Activated CD4-positive, alpha-beta T cell treated with anti-CD3 and anti-CD28 coated beads, Interleukin-2, Interleukin-4, amounts not matched to agents 100 ng/mL and 50 ng/mL, durations not matched to agents 16 hours and 8 hours (primary cell): ENCODE measurements around the gene TLCD3A.
"Not testable (repeated sequence)": the region's sequence is repeated elsewhere in the genome, so short reads cannot be mapped to it uniquely, and the experiment has no call there.

Experiments used
- DNase-seq: peaks from one replicate; pipeline ENCODE4 v3.0.0-alpha.2; 2020; ENCODE audit warnings: low spot score

Gene TLCD3A

DNA sequence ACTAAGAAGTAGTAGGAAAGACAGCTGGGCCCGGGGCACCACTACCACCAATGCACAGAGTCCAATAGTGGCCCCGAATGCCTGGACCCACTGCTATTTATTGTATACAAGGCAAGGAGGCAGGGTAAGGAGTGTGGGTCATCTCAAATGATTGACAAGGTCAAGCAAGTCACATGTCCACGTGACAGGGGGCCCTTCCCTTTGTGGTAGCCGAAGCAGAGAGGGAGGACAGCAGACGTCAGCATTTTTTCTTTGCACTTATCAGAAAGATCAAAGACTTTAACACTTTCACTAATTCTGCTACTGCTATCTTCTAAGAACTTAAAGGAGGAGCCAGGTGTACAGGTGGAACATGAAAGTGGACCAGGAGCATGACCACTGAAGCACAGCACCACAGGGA is 24.3 kb upstream of the TLCD3A start:
- no peak for DNase-seq

DNA sequence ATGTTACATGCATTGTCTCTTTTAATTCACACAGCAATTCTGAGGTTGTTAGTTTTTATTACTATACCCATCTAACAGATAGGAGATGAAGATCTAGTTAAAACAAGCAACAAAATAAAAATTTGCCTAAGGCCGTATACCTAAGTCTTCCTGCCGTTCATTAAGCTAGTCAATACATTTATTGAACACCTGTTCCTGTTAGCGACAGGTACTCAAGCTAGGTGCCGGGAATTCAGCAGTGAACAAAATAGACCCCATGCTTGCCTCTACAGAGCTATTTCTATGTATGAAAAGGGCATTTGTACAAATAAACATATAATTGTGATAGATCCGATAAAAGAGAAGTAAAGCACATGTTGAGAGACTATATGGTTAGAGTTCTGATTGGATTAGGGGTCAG is 14.3 kb upstream of the TLCD3A start:
- DNase-seq = no peak

DNA sequence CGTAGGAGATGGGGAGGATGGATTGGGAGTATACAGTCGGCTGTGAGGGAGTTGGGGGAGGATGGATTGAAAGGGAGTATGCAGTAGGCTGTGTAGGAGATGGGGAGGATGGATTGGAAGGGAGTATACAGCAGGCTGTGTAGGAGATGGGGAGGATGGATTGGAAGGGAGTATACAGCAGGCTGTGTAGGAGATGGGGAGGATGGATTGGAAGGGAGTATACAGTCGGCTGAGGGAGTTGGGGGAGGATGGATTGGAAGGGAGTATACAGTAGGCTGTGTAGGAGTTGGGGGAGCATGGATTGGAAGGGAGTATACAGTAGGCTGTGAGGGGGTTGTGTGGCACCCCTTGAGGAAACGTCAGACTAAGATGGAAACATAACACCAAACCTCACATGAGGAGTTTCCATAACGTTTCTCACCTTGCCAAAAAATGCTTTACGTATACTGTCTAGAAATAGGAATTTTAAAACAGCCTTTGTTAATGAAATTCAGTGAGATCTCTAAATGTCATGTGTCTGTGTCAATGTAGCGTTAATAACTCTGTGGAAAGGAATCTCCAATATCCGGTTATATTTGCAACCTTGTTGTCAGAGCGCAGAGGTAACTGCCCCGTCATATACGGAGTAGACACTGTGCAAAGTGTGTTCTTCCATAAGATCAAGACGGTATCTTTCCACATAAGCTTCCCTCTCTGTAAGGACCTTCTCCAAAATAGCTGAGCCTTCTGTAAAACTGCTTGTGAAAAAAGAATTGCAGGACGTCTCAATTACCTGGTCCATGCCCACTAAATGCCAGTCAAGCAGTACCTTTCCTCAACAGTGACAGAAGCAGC is 11.5 kb upstream of the TLCD3A start:
- no peak for DNase-seq

DNA sequence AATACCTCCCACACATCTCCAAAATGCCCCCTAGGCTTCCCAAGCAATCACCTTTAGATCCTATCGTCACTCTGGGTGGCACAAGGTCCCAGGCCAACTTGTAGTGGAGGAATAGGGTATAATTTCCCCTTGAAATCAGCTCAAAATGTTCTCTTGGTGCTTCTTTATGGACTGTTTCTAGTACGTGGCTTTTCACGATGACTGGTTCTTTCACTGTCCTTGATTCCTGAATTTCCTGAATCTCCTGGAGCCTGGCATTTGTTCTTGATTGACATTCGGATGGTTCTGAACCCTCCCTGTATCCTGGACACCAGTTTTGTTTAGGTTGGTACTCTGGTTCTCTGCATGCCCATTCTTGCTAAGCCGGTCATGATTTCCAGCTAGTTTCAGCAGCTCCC is 10.9 kb upstream of the TLCD3A start:
- DNase-seq = no peak

DNA sequence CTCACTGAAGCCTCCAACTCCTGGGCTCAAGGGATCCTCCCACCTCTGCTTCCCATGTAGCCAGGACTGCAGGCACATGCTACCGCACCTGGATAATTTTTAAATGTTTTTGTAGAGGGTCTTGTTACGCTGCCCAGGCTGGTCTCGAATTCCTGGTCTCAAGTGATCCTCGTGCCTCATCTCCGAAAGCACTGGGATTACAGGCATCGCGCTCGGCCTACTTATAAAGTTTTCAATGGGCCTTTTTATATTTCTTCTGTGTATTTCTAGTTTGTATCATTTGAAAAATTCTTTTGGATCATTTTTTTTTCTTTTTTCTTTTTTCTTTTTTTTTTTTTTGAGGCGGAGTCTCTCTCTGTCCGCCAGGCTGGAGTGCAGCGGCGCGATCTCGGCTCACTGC is 7.3 kb upstream of the TLCD3A start:
- DNase-seq = no peak

DNA sequence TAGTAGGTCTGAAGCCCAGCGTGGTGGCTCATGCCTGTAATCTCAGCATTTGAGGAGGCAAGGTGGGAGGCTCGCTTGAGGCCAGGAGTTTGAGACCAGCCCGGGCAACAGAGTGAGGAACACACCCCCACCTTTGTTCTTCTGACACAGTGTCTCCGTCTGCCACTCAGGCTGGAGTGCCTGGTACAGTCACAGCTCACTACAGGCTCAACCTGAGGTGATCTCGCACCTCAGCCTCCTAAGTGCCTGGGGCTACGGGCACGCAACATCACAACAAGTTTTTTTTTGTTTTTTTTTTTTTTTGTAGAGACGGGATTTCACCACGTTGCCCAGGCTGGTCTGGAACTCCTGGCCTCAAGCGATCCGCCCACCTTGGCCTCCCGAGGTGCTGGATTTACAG is 6.7 kb upstream of the TLCD3A start:
- no peak for DNase-seq

DNA sequence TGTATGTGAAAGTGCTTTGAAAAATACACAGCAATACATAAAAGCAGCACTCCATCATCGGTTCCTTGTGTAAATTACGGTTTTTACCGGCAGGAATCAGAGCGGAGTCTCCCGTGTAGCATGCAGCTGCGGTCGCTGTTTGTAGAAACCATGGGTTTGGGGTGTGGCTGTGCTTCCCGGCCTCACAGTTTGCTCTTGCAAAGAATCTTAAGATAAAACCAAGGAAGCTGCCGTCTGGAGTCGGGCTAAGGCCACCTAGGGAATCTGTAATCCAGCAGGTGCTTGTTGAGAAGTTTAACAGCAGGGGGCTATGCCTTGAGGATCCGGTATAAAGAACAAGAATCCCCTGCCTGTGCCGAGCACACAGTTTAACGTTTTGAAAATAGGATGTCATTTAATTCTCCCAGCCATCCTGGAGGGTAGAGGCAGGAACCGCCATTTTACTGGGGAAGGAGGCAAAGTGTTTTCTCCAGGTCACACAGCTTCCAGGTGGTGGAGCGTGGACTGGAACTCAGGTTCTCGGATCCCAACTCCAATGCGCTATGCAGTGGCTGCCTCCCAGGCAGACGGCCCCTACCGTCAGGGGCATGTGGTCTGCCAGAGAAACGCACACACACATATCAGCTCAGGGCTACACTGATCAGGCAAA is 6.0 kb upstream of the TLCD3A start:
- no peak for DNase-seq

DNA sequence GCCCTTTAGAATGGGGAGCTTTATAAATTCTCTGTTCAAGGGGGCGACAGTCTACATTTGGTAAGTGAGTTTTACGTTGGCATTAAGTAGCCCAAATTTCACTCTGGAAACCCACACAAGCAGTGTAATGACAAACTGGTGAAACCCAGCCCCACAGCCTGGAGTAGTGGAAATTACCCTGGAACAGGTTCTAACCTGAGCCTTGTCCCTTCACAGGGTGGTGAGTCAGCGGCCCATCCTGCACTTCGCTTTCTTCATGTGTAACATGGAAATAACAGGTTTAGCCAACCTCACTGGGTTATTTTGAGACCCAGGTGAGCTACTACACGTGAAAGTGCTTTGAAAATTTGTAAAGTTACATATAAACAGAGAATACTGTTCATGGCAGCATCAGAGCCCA is 3.5 kb upstream of the TLCD3A start:
- DNase-seq = no peak

DNA sequence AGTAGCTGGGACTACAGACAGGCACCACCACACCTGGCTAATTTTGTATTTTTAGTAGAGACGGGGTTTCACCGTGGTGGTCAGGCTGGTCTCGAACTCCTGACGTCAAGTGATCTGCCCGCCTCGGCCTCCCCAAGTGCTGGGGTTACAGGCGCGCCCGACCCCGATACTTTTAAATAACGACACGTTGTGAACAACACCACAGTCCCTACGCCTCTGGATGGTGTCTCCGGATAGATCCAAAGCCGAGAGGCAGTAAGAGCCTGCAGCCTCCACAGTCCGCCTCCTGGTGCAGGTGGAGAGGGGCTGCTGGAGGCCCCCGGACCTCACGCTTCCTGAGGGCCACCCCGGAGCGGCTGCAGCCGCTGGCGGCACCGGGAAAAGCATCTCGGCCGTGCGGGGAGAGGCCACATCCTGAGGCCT is 741 bp upstream of the TLCD3A start:
- no peak for DNase-seq

DNA sequence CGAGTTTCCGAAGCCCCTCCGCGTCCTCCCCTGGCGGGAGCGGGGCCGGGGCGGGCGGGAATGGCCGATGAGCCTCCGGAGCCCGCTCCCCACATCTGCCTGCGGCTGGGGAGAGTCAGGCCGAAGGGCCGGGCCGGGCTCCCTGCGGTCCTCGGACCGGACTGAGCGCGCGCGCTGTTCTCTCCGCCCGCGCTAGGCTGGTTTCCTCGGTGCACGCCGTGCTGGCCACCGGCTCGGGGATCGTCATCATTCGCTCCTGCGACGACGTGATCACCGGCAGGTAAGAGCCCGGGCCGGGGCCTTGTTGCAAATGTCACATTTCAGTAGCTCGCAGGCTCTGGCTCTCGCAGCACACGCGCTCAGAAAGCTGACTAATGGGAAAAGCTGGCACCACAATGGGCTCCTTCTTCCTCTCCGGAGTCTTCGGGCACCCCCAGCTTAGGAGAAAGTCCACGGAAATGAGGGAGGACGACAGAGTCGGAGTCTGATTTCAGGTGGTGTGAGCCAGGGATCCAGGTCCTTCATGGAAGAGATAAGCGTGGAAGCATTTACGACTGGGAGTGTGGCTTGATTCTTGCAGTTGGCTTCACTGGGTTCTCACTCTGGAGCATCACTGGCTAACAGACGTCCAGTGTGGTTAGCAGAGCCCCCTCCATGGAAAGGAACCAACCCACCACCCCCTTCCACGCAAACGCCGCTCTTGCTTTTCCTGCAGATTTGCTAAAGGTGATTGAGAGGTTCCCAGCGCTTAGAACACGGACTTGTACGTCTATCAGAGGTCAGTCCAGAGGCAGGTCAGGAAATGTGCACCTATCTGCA is 715 bp downstream of the TLCD3A start:
- DNase-seq = no peak

DNA sequence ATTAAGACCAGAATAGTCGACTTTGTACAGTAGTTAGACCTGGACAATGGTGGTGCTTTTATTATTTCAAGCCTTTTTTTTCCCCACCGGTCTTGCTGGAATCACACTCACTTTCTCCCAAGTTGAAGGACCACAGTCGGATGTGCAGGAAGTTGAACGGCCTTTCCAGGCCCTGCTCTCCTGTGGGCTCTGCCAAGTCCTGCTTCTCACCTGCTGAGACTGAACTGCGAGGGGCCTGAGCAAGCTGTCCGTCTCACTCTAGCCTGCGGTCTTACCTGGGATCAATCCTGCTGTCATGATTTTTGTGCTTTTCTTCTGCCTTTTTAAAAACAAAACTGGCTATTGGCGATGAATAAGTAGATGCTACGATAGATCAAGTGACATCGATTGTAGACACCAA is 1.3 kb downstream of the TLCD3A start:
- DNase-seq = no peak

DNA sequence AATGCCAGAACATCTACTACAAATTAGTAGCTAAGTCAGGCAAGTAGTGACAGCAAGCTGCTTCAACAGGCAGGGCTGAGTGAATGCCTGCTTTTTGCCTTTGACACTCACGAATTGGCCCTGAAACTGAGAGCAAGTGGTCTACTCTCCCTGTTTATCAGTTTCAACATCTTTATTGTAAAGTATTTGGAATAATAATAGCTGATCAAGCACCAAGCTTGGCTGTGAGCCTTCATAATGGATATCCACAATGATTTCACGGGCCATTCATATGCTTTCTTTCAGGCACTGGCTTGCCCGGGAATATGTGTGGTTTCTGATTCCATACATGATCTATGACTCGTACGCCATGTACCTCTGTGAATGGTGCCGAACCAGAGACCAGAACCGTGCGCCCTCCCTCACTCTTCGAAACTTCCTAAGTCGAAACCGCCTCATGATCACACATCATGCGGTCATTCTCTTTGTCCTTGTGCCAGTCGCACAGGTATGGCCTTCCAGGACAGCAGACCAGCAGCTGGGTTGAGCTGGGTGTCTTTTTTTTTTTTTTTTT is 5.2 kb downstream of the TLCD3A start:
- no peak for DNase-seq

DNA sequence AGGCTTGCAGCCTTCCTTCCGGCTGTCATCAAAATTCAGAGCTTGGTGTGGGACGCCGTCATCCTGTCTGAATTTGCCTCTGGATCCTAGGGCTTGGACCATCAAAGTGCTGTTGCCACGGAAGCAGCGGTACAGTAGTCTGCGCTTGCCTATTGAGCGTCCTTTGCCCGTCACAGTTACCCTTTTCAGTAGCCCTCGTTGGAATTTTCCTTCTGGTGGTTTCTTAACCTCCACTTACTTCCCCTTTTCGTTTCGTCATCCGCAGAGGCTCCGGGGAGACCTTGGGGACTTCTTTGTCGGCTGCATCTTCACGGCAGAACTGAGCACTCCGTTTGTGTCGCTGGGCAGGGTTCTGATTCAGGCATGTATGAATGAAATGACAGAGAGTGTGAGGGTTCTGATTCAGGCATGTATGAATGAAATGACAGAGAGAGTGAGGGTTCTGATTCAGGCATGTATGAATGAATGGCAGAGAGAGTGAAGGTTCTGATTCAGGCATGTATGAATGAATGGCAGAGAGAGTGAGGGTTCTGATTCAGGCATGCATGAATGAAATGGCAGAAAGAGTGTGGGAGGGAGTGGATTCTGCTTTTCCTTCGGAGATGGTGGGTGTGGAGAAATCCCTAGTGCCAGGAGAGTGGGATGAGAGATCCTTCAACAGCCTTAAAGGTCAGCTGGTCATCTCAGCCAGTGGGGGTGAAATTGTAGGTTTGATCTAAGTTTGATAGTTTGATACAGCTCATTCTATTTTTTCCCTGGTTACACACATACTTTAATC is 8.0 kb downstream of the TLCD3A start:
- DNase-seq = peak; percentile 41

DNA sequence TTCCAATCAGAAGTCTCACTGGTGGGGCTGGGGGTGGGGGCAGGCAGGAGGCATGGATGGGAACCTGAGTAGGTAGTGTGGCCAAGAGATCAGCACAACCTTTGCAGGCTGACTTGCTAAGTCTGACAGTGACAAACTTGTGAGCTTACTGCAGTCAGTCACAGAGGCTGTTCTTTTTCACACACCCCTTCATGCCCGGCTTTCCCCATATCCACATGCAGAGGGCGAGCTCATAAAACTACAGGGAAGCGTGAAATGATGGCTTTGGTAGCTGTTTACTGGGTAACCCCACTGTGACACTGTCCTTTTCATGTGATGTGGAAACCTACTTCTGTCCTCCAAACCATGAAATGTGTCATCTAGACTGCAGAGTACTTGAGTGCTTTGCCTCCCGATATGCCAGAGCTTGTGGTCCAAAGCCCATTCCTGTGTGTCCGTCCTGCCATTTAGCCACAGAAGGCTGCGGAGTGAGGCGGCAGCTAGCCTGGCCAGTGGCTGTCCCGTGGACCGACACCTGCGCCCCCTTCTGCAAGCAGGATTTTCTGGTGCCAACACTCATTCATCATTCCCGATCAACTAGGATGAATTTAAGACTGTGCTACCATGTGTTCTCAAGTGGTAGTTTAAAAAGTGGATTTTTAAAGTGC is 9.9 kb downstream of the TLCD3A start:
- DNase-seq = no peak

DNA sequence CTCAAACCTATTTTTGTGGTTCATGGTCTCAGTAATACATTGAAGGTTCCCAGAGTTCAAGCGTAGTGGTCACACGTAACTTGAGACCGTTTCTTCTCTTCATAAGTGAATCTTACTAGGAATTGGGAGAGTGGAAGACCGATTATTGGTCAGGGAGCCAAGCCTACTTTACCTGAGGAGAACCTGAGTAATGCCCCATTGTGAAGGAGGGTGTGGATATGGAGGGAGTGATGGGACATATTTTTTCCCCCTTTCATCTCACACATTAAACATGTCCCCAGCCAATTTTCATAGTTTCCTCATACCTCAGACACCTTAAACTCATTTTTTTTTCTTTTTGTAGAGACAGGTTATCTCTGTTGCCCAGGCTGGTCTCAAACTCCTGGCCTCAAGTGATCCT is 10.7 kb downstream of the TLCD3A start:
- DNase-seq = no peak

DNA sequence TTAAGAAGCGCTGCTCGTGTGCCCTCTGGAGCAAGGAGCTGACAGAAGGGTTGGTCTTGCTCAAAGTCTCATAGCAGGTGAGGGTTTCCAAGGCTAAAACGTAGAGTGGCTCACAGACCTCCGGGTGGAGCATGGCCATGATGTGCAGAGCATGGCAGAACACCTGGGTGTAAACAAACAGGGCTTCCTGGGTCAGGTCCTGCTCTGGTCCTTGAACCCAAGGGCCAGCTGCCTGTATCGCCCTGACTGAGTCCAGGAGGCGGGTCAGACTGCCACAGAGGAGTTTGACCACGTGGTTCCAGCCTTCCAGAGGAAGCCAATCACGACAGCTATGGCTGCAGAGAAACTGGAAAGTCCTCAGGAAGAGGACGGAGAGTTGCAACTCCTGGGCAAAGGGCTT is 12.5 kb downstream of the TLCD3A start:
- DNase-seq = no peak

DNA sequence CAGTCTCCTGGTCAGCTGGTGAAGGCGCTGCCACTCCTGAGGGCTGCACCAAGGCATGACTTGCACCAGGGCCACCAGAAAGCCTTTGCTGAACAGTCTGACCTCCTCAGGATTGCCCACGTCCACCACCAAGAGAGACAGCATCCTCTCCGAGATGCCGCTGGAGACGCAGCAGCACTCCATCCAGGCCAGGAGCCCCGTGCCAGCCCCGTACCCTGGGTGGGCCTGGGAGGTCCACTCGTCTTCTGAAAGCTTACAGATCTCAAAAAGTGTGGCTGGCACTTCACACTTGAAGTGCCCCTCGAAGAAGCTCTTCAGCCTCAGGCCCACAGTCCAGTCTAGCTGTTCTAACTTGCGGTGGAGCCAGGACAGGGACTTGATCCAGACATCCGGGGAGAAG is 13.0 kb downstream of the TLCD3A start:
- no peak for DNase-seq

DNA sequence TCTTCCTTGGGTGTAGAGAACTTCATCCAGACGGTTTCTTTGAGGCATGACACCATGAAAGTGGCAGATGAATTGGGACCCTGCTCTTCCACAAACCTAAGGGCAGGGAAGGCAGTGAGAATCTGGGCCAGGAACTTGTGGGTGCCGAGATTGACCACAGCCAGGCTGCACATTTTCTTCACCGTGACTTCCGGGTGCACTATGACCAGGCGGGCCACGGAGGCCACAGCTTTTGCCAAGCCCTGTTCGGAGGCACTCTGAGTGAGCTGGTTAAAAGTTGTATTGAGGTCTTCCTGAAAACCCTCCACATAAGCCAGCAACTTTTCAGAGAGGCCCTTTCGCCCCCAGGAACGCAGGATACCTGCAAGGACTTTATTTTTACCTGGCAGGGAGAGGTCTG is 13.8 kb downstream of the TLCD3A start:
- no peak for DNase-seq

DNA sequence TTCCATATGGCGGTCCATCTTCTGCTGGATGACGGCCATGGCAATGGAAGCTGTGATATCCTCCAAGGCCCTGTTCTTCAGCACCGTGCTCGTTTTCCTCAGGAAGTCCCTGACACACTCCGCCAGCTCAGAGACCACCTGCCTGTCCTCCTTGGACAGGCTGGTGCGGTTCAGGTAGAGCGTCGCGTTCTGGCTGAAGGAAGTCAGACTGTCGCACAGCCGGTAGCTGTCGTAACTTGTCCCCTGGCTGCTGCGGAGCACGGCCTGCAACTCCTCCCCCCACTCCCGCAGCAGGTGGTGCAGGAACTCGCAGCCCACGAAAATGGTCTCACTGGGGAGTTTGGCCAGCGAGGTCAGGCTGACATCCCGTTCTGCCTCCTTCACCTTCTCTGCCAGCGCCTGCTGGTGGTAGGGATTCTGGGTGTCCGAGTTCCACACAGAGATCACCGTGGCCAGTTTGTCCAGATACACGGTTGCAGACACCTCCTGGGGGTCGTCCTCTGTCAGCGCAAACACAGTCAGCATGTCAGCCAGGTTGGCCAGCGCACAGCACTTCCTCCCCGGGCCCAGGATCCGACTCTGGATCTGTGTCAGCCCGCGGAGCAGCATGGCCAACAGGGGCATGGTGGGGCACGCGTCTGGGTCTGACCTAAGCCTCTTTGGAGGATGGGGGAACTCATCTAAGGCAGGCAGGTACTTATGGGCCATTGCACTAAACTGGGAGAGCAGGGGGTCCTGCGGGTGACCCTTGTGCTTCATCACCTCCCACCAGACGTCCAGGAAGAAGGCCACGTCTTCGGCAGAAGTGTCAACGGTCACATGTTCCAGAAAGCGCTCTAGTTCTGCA is 14.6 kb downstream of the TLCD3A start:
- DNase-seq = no peak

DNA sequence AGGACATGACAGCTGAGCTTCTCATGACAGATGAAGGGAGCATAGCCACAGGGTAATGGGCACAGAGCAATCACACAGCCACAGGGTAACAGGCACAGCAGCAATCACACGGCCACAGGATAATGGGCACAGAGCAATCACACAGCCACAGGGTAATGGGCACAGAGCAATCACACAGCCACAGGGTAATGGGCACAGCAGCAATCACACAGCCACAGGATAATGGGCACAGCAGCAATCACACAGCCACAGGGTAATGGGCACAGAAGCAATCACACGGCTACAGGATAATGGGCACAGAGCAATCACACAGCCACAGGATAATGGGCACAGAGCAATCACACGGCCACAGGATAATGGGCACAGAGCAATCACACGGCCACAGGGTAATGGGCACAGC is 16.2 kb downstream of the TLCD3A start:
- DNase-seq = not testable (repeated sequence)
